K562 (cell line): Measurements from ENCODE around the gene FLT1. TPM values are rescaled to one million over a fixed set of nuclear protein-coding genes. Genes with fewer than 3 reads are reported as not detected.

Source experiments
- ATAC-seq: fragments of 200-7000 bp; cut with Tn5 transposase; 3 replicates; pipeline ENCODE4 v1.9.1; 2020; ENCODE audit warnings: moderate library complexity
- BruUV-seq: library from RNA; stranded (reverse); fragments of 400-500 nt; replicated peaks from 2 replicates; lab custom pipeline; 2021; lab: Mats Ljungman, UMichigan
- CTCF ChIA-PET: fragments of 300-600 bp; formaldehyde crosslinking; extraction: SDS; loops from one replicate; lab custom pipeline; 2021; ENCODE audit warnings: low intra/inter-chr PET ratio; lab: Yijun Ruan, JAX
- POLR2A ChIA-PET: fragments of 300-600, 350-650 bp; sonication (Branson Sonifier 250); formaldehyde crosslinking; extraction: SDS; loops from one replicate; lab custom pipeline; 2021; ENCODE audit warnings: antibody characterized with exemption, inconsistent platforms; lab: Yijun Ruan, JAX
- DNase-seq, 4 experiments: peaks; one replicate each; pipeline versions ENCODE4 v3.0.0 to v3.0.0-alpha.2; 2011 to 2018; ENCODE audit warnings: low spot score in 3 of 4, mixed read lengths in 3 of 4; ENCODE audit errors: extremely low read depth in 1 of 4
- FAIRE-seq: peaks from 2 replicates; lab custom pipeline; 2011; peaks lifted over from hg19 to GRCh38; lab: Jason Lieb, UNC
- H2AFZ ChIP-seq: 2 replicates; pipeline ENCODE4 v1.6.0; 2011; ENCODE audit warnings: low read depth, low read length, control low read depth, inconsistent platforms
- H3K27ac ChIP-seq: fragments of 200-600 bp; 3 replicates; pipeline ENCODE4 v1.8.0; 2011; ENCODE audit warnings: low read depth, mild to moderate bottlenecking, control low read depth, inconsistent platforms, low read length, moderate library complexity, mixed read lengths; ENCODE audit errors: extremely low read depth
- H3K27me3 ChIP-seq, 2 experiments: fragments of 300-600 bp in 1 of 2; 2 replicates in 1 of 2; 3 replicates in 1 of 2; pipeline versions ENCODE4 v1.6.0 to v1.8.0; 2011; ENCODE audit warnings: inconsistent platforms in 2 of 2, low read length in 2 of 2, mild to moderate bottlenecking in 1 of 2, mixed read lengths in 1 of 2, moderate library complexity in 1 of 2; ENCODE audit not compliant: control insufficient read depth in 2 of 2, insufficient read depth in 2 of 2
- H3K36me3 ChIP-seq: fragments of 300-600 bp; 3 replicates; pipeline ENCODE4 v1.8.0; 2011; ENCODE audit warnings: mild to moderate bottlenecking, low read length, inconsistent platforms; ENCODE audit not compliant: control insufficient read depth, insufficient read depth
- H3K4me1 ChIP-seq, 2 experiments: fragments of 200-600 bp in 1 of 2; replicated peaks in 1 of 2; 2 replicates in 1 of 2; 3 replicates in 1 of 2; pipeline versions ENCODE4 v1.5.1 to v1.8.0; 2011; ENCODE audit warnings: inconsistent platforms in 2 of 2, low read length in 2 of 2, mild to moderate bottlenecking in 1 of 2, mixed read lengths in 1 of 2, moderate library complexity in 1 of 2; ENCODE audit not compliant: control insufficient read depth in 2 of 2, insufficient read depth in 2 of 2
- H3K4me2 ChIP-seq: 2 replicates; pipeline ENCODE4 v1.6.1; 2011; ENCODE audit warnings: low read length, control low read depth, inconsistent platforms, mixed read lengths; ENCODE audit not compliant: insufficient read depth
- H3K4me3 ChIP-seq: fragments of 200-600 bp; sonication (generic), shearing (Covaris generic); 2 replicates; pipeline ENCODE4 v1.5.1; 2016; ENCODE audit warnings: control low read depth, inconsistent platforms
- H3K79me2 ChIP-seq: fragments of 200-600 bp; 3 replicates; pipeline ENCODE4 v1.8.0; 2011; ENCODE audit warnings: low read length, inconsistent platforms; ENCODE audit not compliant: control insufficient read depth, insufficient read depth
- H3K9ac ChIP-seq, 2 experiments: 2 replicates each; pipeline versions ENCODE4 v1.6.0 to v1.6.1; 2011; ENCODE audit warnings: low read depth in 2 of 2, low read length in 2 of 2, control low read depth in 1 of 2, inconsistent platforms in 1 of 2, mild to moderate bottlenecking in 1 of 2, mixed read lengths in 1 of 2; ENCODE audit not compliant: insufficient read depth in 1 of 2
- H3K9me1 ChIP-seq: one replicate; pipeline ENCODE4 v1.6.0; 2011; ENCODE audit warnings: inconsistent platforms, mild to moderate bottlenecking, low read length, moderate library complexity; ENCODE audit not compliant: control insufficient read depth, insufficient read depth
- H3K9me3 ChIP-seq: replicated peaks from 2 replicates; pipeline ENCODE4 v1.5.1; 2011; ENCODE audit warnings: low read depth, low read length, inconsistent platforms; ENCODE audit not compliant: control insufficient read depth, insufficient read depth
- H4K20me1 ChIP-seq: replicated peaks from 2 replicates; pipeline ENCODE4 v1.6.1; 2011; ENCODE audit warnings: low read length, inconsistent platforms, mixed read lengths; ENCODE audit not compliant: control insufficient read depth, insufficient read depth
- ARNT ChIP-seq, 2 experiments: fragments of 450-650 bp; IDR thresholded peaks; 2 replicates each; pipeline ENCODE4 v1.6.1; 2016; ENCODE audit warnings: mild to moderate bottlenecking in 1 of 2
- EGR1 ChIP-seq: fragments of 450-650 bp; conservative IDR thresholded peaks from 2 replicates; pipeline ENCODE4 v1.6.1; 2017; ENCODE audit warnings: mild to moderate bottlenecking
- EHMT2 ChIP-seq: fragments of 450-650 bp; IDR thresholded peaks from 2 replicates; pipeline ENCODE4 v1.6.1; 2018; ENCODE audit warnings: antibody characterized with exemption
- HDAC1 ChIP-seq, 2 experiments: fragments of 450-650 bp; IDR thresholded peaks; 2 replicates each; pipeline ENCODE4 v1.6.1; 2016 to 2017; ENCODE audit warnings: inconsistent platforms in 1 of 2, mild to moderate bottlenecking in 1 of 2, moderate library complexity in 1 of 2
- HDGF ChIP-seq: fragments of 450-650 bp; IDR thresholded peaks from 2 replicates; pipeline ENCODE4 v1.6.1; 2016
- HLTF ChIP-seq: fragments of 450-650 bp; IDR thresholded peaks from 2 replicates; pipeline ENCODE4 v1.6.1; 2016
- LARP7 ChIP-seq: fragments of 450-650 bp; IDR thresholded peaks from 2 replicates; pipeline ENCODE4 v1.6.1; 2016
- MIER1 ChIP-seq: fragments of 450-650 bp; IDR thresholded peaks from 2 replicates; pipeline ENCODE4 v1.6.1; 2016; ENCODE audit warnings: antibody characterized with exemption, mild to moderate bottlenecking, low read depth
- PHB2 ChIP-seq: fragments of 450-650 bp; IDR thresholded peaks from 2 replicates; pipeline ENCODE4 v1.6.1; 2017; ENCODE audit warnings: low read depth
- PHF20 ChIP-seq: fragments of 450-650 bp; IDR thresholded peaks from 2 replicates; pipeline ENCODE4 v1.6.1; 2018; ENCODE audit not compliant: partially characterized antibody
- POLR2G ChIP-seq: fragments of 200-400 bp; formaldehyde crosslinking; IDR thresholded peaks from 2 replicates; pipeline ENCODE4 v1.6.1; 2017; ENCODE audit warnings: low read depth, mild to moderate bottlenecking, antibody characterized with exemption, low read length, moderate library complexity
- RBFOX2 ChIP-seq: fragments of 200-400 bp; formaldehyde crosslinking; IDR thresholded peaks from 2 replicates; pipeline ENCODE4 v1.6.1; 2017; ENCODE audit warnings: low read depth, mild to moderate bottlenecking, low read length, moderate library complexity
- SMARCA5 ChIP-seq: fragments of 450-650 bp; IDR thresholded peaks from 2 replicates; pipeline ENCODE4 v1.6.1; 2016
- SUPT5H ChIP-seq: fragments of 450-650 bp; IDR thresholded peaks from 2 replicates; pipeline ENCODE4 v1.6.1; 2016
- TAF9B ChIP-seq: fragments of 450-650 bp; IDR thresholded peaks from 2 replicates; pipeline ENCODE4 v1.6.1; 2018; ENCODE audit warnings: mild to moderate bottlenecking; ENCODE audit not compliant: partially characterized antibody
- TEAD2 ChIP-seq: fragments of 450-650 bp; IDR thresholded peaks from 2 replicates; pipeline ENCODE4 v1.6.1; 2016; ENCODE audit warnings: missing genetic modification characterization, control low read depth, missing compliant biosample characterization
- TRIM25 ChIP-seq: fragments of 450-650 bp; IDR thresholded peaks from 2 replicates; pipeline ENCODE4 v1.7.0; 2016; ENCODE audit warnings: borderline replicate concordance
- U2AF1 ChIP-seq: fragments of 200-400 bp; formaldehyde crosslinking; optimal IDR thresholded peaks from 2 replicates; pipeline ENCODE3; 2017; ENCODE audit warnings: mild to moderate bottlenecking, low read depth, low read length, moderate library complexity
- WGBS: fragments of 100-300 bp; shearing (Covaris generic); methylation state at CpG from one replicate; pipeline ENCODE4 v1.1.6; 2016; ENCODE audit warnings: low coverage, mixed read lengths; ENCODE audit not compliant: insufficient coverage; ENCODE audit errors: missing lambda C conversion rate; 5-methylcytosine and 5-hydroxymethylcytosine counted together
- in situ Hi-C: fragments of 300-500 bp; cut with MboI; formaldehyde crosslinking; loops from 4 replicates; pipeline ENCODE4 v1.15.0; 2018; ENCODE audit warnings: inconsistent platforms, mixed read lengths
- intact Hi-C: fragments of 100-400 bp; cut with micrococcal nuclease; formaldehyde crosslinking; loops from 2 replicates; pipeline ENCODE4 v1.14.2; 2022
- polyA plus RNA-seq, 8 experiments: library from polyadenylated mRNA; depleted of rRNA in 4 of 8; stranded (reverse) in 5 of 8; unstranded in 3 of 8; fragments of >200 nt; fragmentation: Nextera tagmentation in 2 of 8; fragmentation: Illumina TruSeq in 1 of 8; extraction: Ambion mirVana in 2 of 8; extraction: Trizol in 1 of 8; gene quantifications; 2 replicates each; pipeline versions ENCODE4 v1.2.1 to v1.2.3, GENCODE V29; 2011 to 2014; ENCODE audit warnings: inconsistent platforms in 1 of 8, missing spikeins in 1 of 8
- total RNA-seq, 7 experiments: library from RNA; depleted of rRNA in 6 of 7; stranded (reverse); fragments of >200 nt in 6 of 7; fragmentation: Illumina TruSeq in 2 of 7; extraction: Trizol in 2 of 7; gene quantifications; 2 replicates each; pipeline versions ENCODE4 v1.2.1 to v1.2.3, GENCODE V29; 2011 to 2021; ENCODE audit warnings: low replicate concordance in 1 of 7
- TF ChIP-seq, protein P1 (sequence below), 2 experiments: fragments of 450-650 bp; IDR thresholded peaks; 2 replicates each; pipeline ENCODE4 v1.6.1; 2016
- TF ChIP-seq, protein P2 (sequence below): sonication (generic); formaldehyde crosslinking; IDR thresholded peaks from 2 replicates; pipeline ENCODE4 v1.8.1; 2023; ENCODE audit warnings: mild to moderate bottlenecking, missing genetic modification reagents

FLT1 gene
- total and polyA plus RNA-seq, 9 of the 15 experiments (the other 6 are each of a cell fraction or from before 2014, with no cell fraction given) = 0.01 to 2.0 (median 0.22) TPM

DNA sequence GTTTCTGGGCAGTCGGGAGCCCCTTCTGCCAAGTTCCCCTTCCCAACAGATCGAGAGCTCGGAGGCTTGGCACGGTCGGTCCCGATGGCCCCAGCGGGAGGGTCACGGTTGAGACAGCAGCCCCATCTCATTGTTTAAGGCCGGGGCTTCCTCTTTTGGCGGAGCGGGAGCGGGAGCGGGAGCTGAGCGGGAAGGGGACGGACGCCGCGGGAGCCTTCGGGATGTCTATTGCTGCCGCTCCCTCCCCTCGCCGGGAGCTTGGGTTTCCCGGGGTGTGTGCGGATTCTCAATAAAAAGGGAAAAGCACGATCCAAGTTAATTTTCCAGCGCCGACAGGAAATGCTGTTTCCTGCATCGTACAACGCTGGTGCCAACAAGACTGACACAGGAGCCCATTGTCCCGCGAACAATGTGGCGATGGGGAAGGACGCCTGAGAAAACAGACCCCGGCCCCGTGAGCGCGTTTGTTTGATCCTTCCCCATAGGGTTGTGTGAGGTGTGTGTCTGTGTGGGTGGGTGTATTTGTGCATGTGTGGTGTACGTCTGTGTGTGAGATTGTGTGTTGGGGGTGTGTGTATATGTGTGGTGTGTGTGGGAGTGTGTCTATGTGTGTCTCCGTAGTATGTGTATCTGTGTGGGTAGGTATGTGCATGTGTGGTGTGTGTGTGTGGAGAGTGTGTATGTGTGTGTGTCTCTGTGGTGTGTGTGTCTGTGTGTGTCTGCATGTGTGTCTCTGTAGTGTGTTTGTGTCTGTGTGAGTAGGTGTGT, 36.3 kb upstream of the FLT1 start:
- in situ Hi-C loops (no loop called here), intact Hi-C loops (loop anchor here (2.0 kb wide), 1 partner anchor 108 kb away; no protein-coding TSS in a partner anchor)
- Histone ChIP-seq H2AFZ (peak overlapping the region; percentile 45; the same call in 1 of the 2 replicates), H4K20me1 (no peaks in the 10 kb centered on the region), H3K4me3 (no peak overlapping the region), H3K9ac (peak overlapping the region in 1 of 2 experiments; percentile 75; a peak in 2 of 4 replicates), H3K4me1 (peaks cover 4 to 21% of the 10 kb centered on the region in 2 experiments; a peak in 4 of 5 replicates), H3K27ac (peak overlapping the region; percentile 49; the same call in 1 of the 3 replicates), H3K79me2 (no peaks in the 10 kb centered on the region), H3K27me3 (no peaks in the 10 kb centered on the region), H3K9me1 (no peaks in the 10 kb centered on the region), H3K9me3 (peaks cover 2% of the 10 kb centered on the region; the same call in 1 of the 2 replicates), H3K36me3 (no peaks in the 10 kb centered on the region), H3K4me2 (peak overlapping the region; percentile 80)
- POLR2A ChIA-PET = interaction anchor here (0.7 to 2.2 kb wide), 4 partner anchors 9 to 130 kb away, joined by 3 to 5 read pairs (median 3); partner anchors contain the start of gene POMP
- TSS peak; percentile 67 for BruUV-seq
- no peak for ATAC-seq
- DNase-seq = no peak
- WGBS = 90% methylated on average over 11 of the region's 39 CpGs
- CTCF ChIA-PET = no interaction called here
- peak; percentile 80 for FAIRE-seq
- TF ChIP-seq ARNT (IDR thresholded peaks at IDR 0.05) = 0 out of 4 replicates have a peak, but pooled peaks of 1 of the 2 experiments have one; percentile 46
- TF ChIP-seq PHB2 = 0 out of 2 replicates have a peak, but pooled peaks have one; percentile 14
- TF ChIP-seq EHMT2 = peak; percentile 50; the same call in 1 of the 2 replicates
- TF ChIP-seq, protein P1, sequence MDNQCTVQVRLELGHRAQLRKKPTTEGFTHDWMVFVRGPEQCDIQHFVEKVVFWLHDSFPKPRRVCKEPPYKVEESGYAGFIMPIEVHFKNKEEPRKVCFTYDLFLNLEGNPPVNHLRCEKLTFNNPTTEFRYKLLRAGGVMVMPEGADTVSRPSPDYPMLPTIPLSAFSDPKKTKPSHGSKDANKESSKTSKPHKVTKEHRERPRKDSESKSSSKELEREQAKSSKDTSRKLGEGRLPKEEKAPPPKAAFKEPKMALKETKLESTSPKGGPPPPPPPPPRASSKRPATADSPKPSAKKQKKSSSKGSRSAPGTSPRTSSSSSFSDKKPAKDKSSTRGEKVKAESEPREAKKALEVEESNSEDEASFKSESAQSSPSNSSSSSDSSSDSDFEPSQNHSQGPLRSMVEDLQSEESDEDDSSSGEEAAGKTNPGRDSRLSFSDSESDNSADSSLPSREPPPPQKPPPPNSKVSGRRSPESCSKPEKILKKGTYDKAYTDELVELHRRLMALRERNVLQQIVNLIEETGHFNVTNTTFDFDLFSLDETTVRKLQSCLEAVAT (IDR thresholded peaks at IDR 0.05) = peak in 1 of 2 experiments; percentile 73; a peak in 1 of 4 replicates
- peak; percentile 54; the same call in 1 of the 2 replicates for TF ChIP-seq MIER1
- TF ChIP-seq HLTF = peak; percentile 63
- peak; percentile 73; the same call in 1 of the 2 replicates for TF ChIP-seq TRIM25
- TF ChIP-seq SUPT5H = 0 out of 2 replicates have a peak, but pooled peaks have one; percentile 26
- peak; percentile 37; the same call in 1 of the 2 replicates for TF ChIP-seq POLR2G
- peak in 1 of 2 experiments; percentile 27; a peak in 1 of 4 replicates for TF ChIP-seq HDAC1 (IDR thresholded peaks at IDR 0.05)
- TF ChIP-seq U2AF1 = no peak
- TF ChIP-seq TAF9B = no peak
- peak; percentile 89 for TF ChIP-seq LARP7
- TF ChIP-seq, protein P2, sequence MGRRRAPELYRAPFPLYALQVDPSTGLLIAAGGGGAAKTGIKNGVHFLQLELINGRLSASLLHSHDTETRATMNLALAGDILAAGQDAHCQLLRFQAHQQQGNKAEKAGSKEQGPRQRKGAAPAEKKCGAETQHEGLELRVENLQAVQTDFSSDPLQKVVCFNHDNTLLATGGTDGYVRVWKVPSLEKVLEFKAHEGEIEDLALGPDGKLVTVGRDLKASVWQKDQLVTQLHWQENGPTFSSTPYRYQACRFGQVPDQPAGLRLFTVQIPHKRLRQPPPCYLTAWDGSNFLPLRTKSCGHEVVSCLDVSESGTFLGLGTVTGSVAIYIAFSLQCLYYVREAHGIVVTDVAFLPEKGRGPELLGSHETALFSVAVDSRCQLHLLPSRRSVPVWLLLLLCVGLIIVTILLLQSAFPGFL (CRISPR knock-in tag) = no peak
- peak; percentile 33; the same call in 1 of the 2 replicates for TF ChIP-seq RBFOX2
- TF ChIP-seq TEAD2 (tag) = no peak
- TF ChIP-seq HDGF = peak; percentile 95
- peak; percentile 70 for TF ChIP-seq PHF20
- TF ChIP-seq EGR1 = peak; percentile 37
- TF ChIP-seq SMARCA5 = peak; percentile 79
